COR-L47 (cell line): ENCODE results near the gene STK4.
A peak's percentile ranks its signal among the peaks of the same experiment; 100 is the strongest.
"Not testable (repeated sequence)": the region's sequence is repeated elsewhere in the genome, so short reads cannot be mapped to it uniquely, and the experiment has no call there.

ENCODE experiments used
- DNase-seq: peaks from one replicate; lab custom pipeline; 2025; lab: John Stamatoyannopoulos, UW

Gene STK4

GRCh38 chr20:44988631-44989171, 22.4 kb downstream of the STK4 start:
- no peak for DNase-seq

- DNase-seq, result no peak
These were observed 24.1 kb downstream of the STK4 start for GRCh38 chr20:44990425-44990824.

- no peak for DNase-seq
These were observed 24.6 kb downstream of the STK4 start for GRCh38 chr20:44990957-44991356.

- DNase-seq, result no peak
These were observed 27.0 kb downstream of the STK4 start for GRCh38 chr20:44993343-44993742.

GRCh38 chr20:44997171-44997570, 30.9 kb downstream of the STK4 start:
- no peak for DNase-seq

GRCh38 chr20:44997668-44998067, 31.4 kb downstream of the STK4 start:
- DNase-seq, result no peak

- no peak for DNase-seq
These were observed 42.3 kb downstream of the STK4 start for GRCh38 chr20:45008521-45009049.

- no peak for DNase-seq
These were observed 44.1 kb downstream of the STK4 start for GRCh38 chr20:45010399-45010828.

- peak; percentile 36 for DNase-seq
These were observed 44.8 kb downstream of the STK4 start for GRCh38 chr20:45011108-45011526.

GRCh38 chr20:45012682-45013302, 46.5 kb downstream of the STK4 start:
- no peak for DNase-seq

GRCh38 chr20:45014131-45014530, 47.8 kb downstream of the STK4 start:
- not testable (repeated sequence) for DNase-seq

GRCh38 chr20:45014671-45015415, 48.5 kb downstream of the STK4 start:
- no peak for DNase-seq

- DNase-seq, result no peak
These were observed 49.9 kb downstream of the STK4 start for GRCh38 chr20:45016089-45016671.

- no peak for DNase-seq
These were observed 51.0 kb downstream of the STK4 start for GRCh38 chr20:45017281-45017680.

- DNase-seq, result no peak
These were observed 51.5 kb downstream of the STK4 start for GRCh38 chr20:45017857-45018256.

GRCh38 chr20:45019027-45019761, 52.9 kb downstream of the STK4 start:
- DNase-seq, result no peak

- DNase-seq, result no peak
These were observed 53.4 kb downstream of the STK4 start for GRCh38 chr20:45019762-45020123.

GRCh38 chr20:45020236-45020886, 54.0 kb downstream of the STK4 start:
- DNase-seq, result no peak

- DNase-seq, result no peak
These were observed 55.3 kb downstream of the STK4 start for GRCh38 chr20:45021631-45022030.

- DNase-seq, result not testable (repeated sequence)
These were observed 56.8 kb downstream of the STK4 start for GRCh38 chr20:45023140-45023539.

- DNase-seq, result no peak
These were observed 62.3 kb downstream of the STK4 start for GRCh38 chr20:45028424-45029136.
